Activated CD4-positive, alpha-beta T cell treated with anti-CD3 and anti-CD28 coated beads, Interleukin-2, amount 10 ng/mL, durations not matched to agents 24 days and 14 days (primary cell): ENCODE measurements around the gene JCHAIN. TPM values are rescaled to one million over a fixed set of nuclear protein-coding genes. Genes with fewer than 3 reads are reported as not detected.
"Not testable (repeated sequence)": the region's sequence is repeated elsewhere in the genome, so short reads cannot be mapped to it uniquely, and the experiment has no call there.

Experiments used
- DNase-seq: peaks from one replicate; pipeline ENCODE4 v3.0.0; 2022
- H3K27ac Mint-ChIP-seq: one replicate; pipeline ENCODE4 v1.8.0; 2022; ENCODE audit warnings: mild to moderate bottlenecking, mixed read lengths
- H3K27me3 Mint-ChIP-seq: one replicate; pipeline ENCODE4 v1.8.0; 2022; ENCODE audit warnings: mixed read lengths
- H3K36me3 Mint-ChIP-seq: one replicate; pipeline ENCODE4 v1.8.0; 2022; ENCODE audit warnings: low read depth, mild to moderate bottlenecking, mixed read lengths
- H3K4me1 Mint-ChIP-seq: one replicate; pipeline ENCODE4 v1.8.0; 2021; ENCODE audit warnings: mixed read lengths
- H3K4me3 Mint-ChIP-seq: one replicate; pipeline ENCODE4 v1.8.0; 2022; ENCODE audit warnings: mild to moderate bottlenecking, moderate library complexity, mixed read lengths
- H3K9me3 Mint-ChIP-seq: one replicate; pipeline ENCODE4 v1.8.0; 2021; ENCODE audit warnings: mixed read lengths
- intact Hi-C: fragments of 100-400 bp; cut with micrococcal nuclease; formaldehyde crosslinking; loops from one replicate; pipeline ENCODE4 v1.15.1; 2023
- total RNA-seq: library from RNA; stranded (reverse); gene quantifications from 2 replicates; pipeline ENCODE4 v1.2.3, GENCODE V29; 2022

JCHAIN gene
- total RNA-seq, 1 donor from 2014 or later = not detected

GRCh38 chr4:70651864-70652506 lies 14.3 kb downstream of the JCHAIN start:
- H3K36me3 Mint-ChIP-seq = no peaks in the 10 kb centered on the region
- no peaks in the 10 kb centered on the region for H3K9me3 Mint-ChIP-seq
- intact Hi-C loops = loop anchor here (2.0 to 10.0 kb wide), 4 partner anchors 35 to 1060 kb away; partner anchors contain the start of gene UTP3
- peaks cover 3% of the 10 kb centered on the region for H3K4me1 Mint-ChIP-seq
- DNase-seq = peak; percentile 62
- no peak overlapping the region for H3K4me3 Mint-ChIP-seq
- no peak overlapping the region for H3K27ac Mint-ChIP-seq
- peaks cover 9% of the 10 kb centered on the region for H3K27me3 Mint-ChIP-seq

- not testable (repeated sequence) for H3K4me3 Mint-ChIP-seq, DNase-seq, H3K4me1 Mint-ChIP-seq, H3K9me3 Mint-ChIP-seq, H3K36me3 Mint-ChIP-seq, H3K27me3 Mint-ChIP-seq, H3K27ac Mint-ChIP-seq
- intact Hi-C loops = loop anchor here (5.0 to 10.0 kb wide), 3 partner anchors 37 to 1062 kb away; partner anchors contain the start of gene UTP3
Measured at GRCh38 chr4:70650741-70651140, 15.6 kb downstream of the JCHAIN start.

DNA sequence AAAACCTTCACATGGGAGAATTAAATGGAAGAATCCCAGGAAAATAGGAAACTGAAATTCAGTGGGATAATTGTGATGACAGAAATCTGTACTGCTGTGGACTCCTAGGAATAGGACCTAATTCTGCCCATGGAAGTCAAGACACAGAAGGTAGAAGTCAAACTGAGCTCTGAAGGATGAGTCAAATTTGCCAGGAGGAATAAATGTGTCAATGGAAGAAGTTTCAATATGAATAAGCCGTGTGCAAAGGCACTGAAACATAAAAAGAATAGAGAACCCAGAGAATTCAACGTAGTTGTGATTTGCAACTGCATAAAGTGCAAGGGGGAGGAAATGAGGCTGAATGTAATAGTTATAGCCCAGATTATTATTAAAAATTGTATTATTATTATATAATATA lies 26.1 kb downstream of the JCHAIN start:
- H3K36me3 Mint-ChIP-seq = no peaks in the 10 kb centered on the region
- peak overlapping the region; percentile 59 for H3K27ac Mint-ChIP-seq
- H3K4me1 Mint-ChIP-seq = peaks cover 4% of the 10 kb centered on the region
- DNase-seq = no peak
- H3K9me3 Mint-ChIP-seq = no peaks in the 10 kb centered on the region
- no peak overlapping the region for H3K4me3 Mint-ChIP-seq
- peaks cover under 1% of the 10 kb centered on the region for H3K27me3 Mint-ChIP-seq
- intact Hi-C loops = no loop called here

- Mint-ChIP-seq H3K27me3 (peaks cover 3% of the 10 kb centered on the region), H3K4me1 (peaks cover 4% of the 10 kb centered on the region), H3K36me3 (no peaks in the 10 kb centered on the region), H3K9me3 (no peaks in the 10 kb centered on the region), H3K4me3 (no peak overlapping the region), H3K27ac (no peak overlapping the region)
- peak; percentile 40 for DNase-seq
- intact Hi-C loops = no loop called here
Measured at GRCh38 chr4:70637239-70637913, 28.9 kb downstream of the JCHAIN start.

DNA sequence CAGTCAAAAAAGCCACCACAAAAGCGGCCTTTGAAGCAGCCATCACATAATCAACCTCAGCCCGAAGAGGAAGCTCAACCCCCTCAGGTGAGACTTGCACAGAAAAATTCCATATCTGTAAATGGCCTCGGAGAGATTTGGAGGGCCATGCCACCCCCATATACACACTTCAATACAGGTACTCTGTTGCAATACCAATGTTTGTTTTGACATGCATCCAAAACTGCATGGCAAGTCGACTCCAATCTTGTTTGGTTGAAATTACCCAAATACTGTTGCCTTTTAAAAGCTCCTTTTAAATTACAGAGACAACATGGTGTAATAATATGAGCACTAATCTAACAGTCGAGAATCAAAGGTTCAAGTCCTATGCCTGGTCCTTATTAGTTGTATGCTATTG lies 31.8 kb downstream of the JCHAIN start:
- Mint-ChIP-seq H3K36me3 (no peaks in the 10 kb centered on the region), H3K4me1 (no peaks in the 10 kb centered on the region), H3K4me3 (no peak overlapping the region), H3K27ac (no peak overlapping the region), H3K9me3 (no peaks in the 10 kb centered on the region), H3K27me3 (peaks cover 6% of the 10 kb centered on the region)
- intact Hi-C loops = no loop called here
- DNase-seq = peak; percentile 25

GRCh38 chr4:70632028-70632427 lies 34.3 kb downstream of the JCHAIN start:
- H3K27ac Mint-ChIP-seq = no peak overlapping the region

DNA sequence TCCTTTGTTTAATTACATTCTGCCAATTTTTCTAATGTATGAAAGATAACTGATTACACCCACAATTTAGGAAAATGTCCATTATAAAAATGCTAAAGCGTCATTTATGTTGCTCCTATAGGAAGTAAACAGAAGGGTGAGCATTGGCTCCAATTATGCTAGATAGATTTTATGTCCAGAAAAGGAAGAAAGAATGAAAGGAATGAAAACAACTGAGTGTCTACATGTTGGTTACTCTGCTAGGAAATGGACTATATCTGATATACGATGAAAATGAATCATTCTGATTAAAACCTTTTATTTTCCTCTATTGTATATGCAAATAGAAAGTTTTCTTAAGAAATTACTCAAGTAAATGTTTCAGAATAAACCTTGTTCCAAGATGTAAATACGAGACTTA lies 36.1 kb downstream of the JCHAIN start:
- Mint-ChIP-seq H3K27me3 (peaks cover 6% of the 10 kb centered on the region), H3K4me1 (no peaks in the 10 kb centered on the region), H3K4me3 (no peak overlapping the region), H3K9me3 (no peaks in the 10 kb centered on the region), H3K36me3 (no peaks in the 10 kb centered on the region), H3K27ac (no peak overlapping the region)
- no peak for DNase-seq
- intact Hi-C loops = no loop called here

More at GRCh38 chr4:70632028-70632427, 34.3 kb downstream of the JCHAIN start:
- Mint-ChIP-seq H3K27me3 (peaks cover 6% of the 10 kb centered on the region), H3K9me3 (no peaks in the 10 kb centered on the region), H3K4me1 (no peaks in the 10 kb centered on the region), H3K4me3 (no peak overlapping the region), H3K36me3 (no peaks in the 10 kb centered on the region)
- intact Hi-C loops = no loop called here
- DNase-seq = no peak

DNA sequence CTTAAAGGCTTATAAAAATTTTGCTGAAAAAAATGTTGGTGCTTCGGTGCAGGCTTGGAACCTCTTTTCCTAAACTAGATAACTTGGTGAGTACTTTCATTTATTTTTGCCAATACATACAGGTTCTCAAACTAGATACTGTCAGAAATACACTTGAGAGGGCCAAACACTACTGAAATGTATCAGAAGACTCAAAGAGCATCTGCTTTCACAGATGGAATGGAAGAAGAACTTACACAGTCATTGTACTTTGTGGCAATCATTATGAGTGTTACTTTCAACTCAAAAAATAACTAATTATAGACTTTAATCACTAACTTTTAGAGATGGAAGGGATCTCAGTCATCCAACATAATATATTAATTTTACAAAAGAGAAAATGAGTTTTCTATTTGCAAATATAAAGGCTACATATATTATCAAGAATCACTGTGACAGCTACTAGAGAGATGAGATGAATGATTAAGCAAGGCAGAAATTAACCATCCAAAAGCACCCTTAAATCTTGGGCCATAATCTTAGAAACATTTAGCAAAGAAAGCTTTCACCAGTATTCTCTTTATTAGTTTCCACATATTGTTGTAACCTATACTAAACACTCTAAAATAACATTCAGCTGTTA lies 36.7 kb downstream of the JCHAIN start:
- intact Hi-C loops = loop anchor here (5.0 to 10.0 kb wide), 2 partner anchors 215 to 1898 kb away; no protein-coding TSS in a partner anchor
- peaks cover 6% of the 10 kb centered on the region for H3K27me3 Mint-ChIP-seq
- H3K9me3 Mint-ChIP-seq = no peaks in the 10 kb centered on the region
- peak; percentile 2 for DNase-seq
- H3K27ac Mint-ChIP-seq = no peak overlapping the region
- no peaks in the 10 kb centered on the region for H3K4me1 Mint-ChIP-seq
- no peaks in the 10 kb centered on the region for H3K36me3 Mint-ChIP-seq
- H3K4me3 Mint-ChIP-seq = no peak overlapping the region

- intact Hi-C loops = loop anchor here (5.0 to 10.0 kb wide), 2 partner anchors 216 to 1899 kb away; no protein-coding TSS in a partner anchor
- DNase-seq = peak; percentile 14
- Mint-ChIP-seq H3K4me1 (no peaks in the 10 kb centered on the region), H3K27me3 (peaks cover 3% of the 10 kb centered on the region), H3K4me3 (no peak within 1 kb of the TSS), H3K36me3 (no peaks in the 10 kb centered on the region), H3K9me3 (no peaks in the 10 kb centered on the region), H3K27ac (no peak within 1 kb of the TSS)
Measured at GRCh38 chr4:70628444-70628843, 37.9 kb downstream of the JCHAIN start, which contains the start of gene ENAM. ENAM (plus strand) TSS chr4:70628744; CDS start chr4:70629501, 757 bp downstream.

GRCh38 chr4:70627620-70628019 lies 38.7 kb downstream of the JCHAIN start:
- no peaks in the 10 kb centered on the region for H3K9me3 Mint-ChIP-seq
- intact Hi-C loops = loop anchor here (5.0 to 10.0 kb wide), 2 partner anchors 217 to 1900 kb away; no protein-coding TSS in a partner anchor
- H3K36me3 Mint-ChIP-seq = no peaks in the 10 kb centered on the region
- H3K4me1 Mint-ChIP-seq = no peaks in the 10 kb centered on the region
- no peak overlapping the region for H3K4me3 Mint-ChIP-seq
- H3K27me3 Mint-ChIP-seq = peaks cover 3% of the 10 kb centered on the region
- H3K27ac Mint-ChIP-seq = no peak overlapping the region
- no peak for DNase-seq

- no peaks in the 10 kb centered on the region for H3K36me3 Mint-ChIP-seq
- no peaks in the 10 kb centered on the region for H3K9me3 Mint-ChIP-seq
- intact Hi-C loops = loop anchor here (10.0 kb wide), 1 partner anchor 220 kb away; no protein-coding TSS in a partner anchor
- H3K27me3 Mint-ChIP-seq = no peaks in the 10 kb centered on the region
- H3K4me3 Mint-ChIP-seq = no peak overlapping the region
- no peak overlapping the region for H3K27ac Mint-ChIP-seq
- no peaks in the 10 kb centered on the region for H3K4me1 Mint-ChIP-seq
- DNase-seq = peak; percentile 57
Measured at GRCh38 chr4:70624226-70624793, 42.0 kb downstream of the JCHAIN start.

GRCh38 chr4:70623323-70623722 lies 43.0 kb downstream of the JCHAIN start:
- intact Hi-C loops = loop anchor here (10.0 kb wide), 1 partner anchor 221 kb away; no protein-coding TSS in a partner anchor
- no peak overlapping the region for H3K27ac Mint-ChIP-seq
- no peaks in the 10 kb centered on the region for H3K27me3 Mint-ChIP-seq
- H3K36me3 Mint-ChIP-seq = no peaks in the 10 kb centered on the region
- H3K9me3 Mint-ChIP-seq = no peaks in the 10 kb centered on the region
- no peak overlapping the region for H3K4me3 Mint-ChIP-seq
- peak; percentile 73 for DNase-seq
- H3K4me1 Mint-ChIP-seq = no peaks in the 10 kb centered on the region

GRCh38 chr4:70619778-70620177 lies 46.5 kb downstream of the JCHAIN start:
- H3K4me1 Mint-ChIP-seq = no peaks in the 10 kb centered on the region
- no peaks in the 10 kb centered on the region for H3K9me3 Mint-ChIP-seq
- no peak overlapping the region for H3K4me3 Mint-ChIP-seq
- H3K36me3 Mint-ChIP-seq = no peaks in the 10 kb centered on the region
- intact Hi-C loops = loop anchor here (2.0 to 10.0 kb wide), 3 partner anchors 69 to 385 kb away; partner anchors contain the start of gene UTP3
- no peak overlapping the region for H3K27ac Mint-ChIP-seq
- DNase-seq = peak; percentile 54
- H3K27me3 Mint-ChIP-seq = peaks cover 4% of the 10 kb centered on the region
